Measurements from ENCODE around the gene MYEOV. TPM values are rescaled to one million over a fixed set of nuclear protein-coding genes. Genes with fewer than 3 reads are reported as not detected.

Gene MYEOV
- total and polyA plus RNA-seq, 9 of the 15 experiments (the other 6 are each of a cell fraction or from before 2014, with no cell fraction given), result 10.2 to 133 (median 32.2) TPM

DNA sequence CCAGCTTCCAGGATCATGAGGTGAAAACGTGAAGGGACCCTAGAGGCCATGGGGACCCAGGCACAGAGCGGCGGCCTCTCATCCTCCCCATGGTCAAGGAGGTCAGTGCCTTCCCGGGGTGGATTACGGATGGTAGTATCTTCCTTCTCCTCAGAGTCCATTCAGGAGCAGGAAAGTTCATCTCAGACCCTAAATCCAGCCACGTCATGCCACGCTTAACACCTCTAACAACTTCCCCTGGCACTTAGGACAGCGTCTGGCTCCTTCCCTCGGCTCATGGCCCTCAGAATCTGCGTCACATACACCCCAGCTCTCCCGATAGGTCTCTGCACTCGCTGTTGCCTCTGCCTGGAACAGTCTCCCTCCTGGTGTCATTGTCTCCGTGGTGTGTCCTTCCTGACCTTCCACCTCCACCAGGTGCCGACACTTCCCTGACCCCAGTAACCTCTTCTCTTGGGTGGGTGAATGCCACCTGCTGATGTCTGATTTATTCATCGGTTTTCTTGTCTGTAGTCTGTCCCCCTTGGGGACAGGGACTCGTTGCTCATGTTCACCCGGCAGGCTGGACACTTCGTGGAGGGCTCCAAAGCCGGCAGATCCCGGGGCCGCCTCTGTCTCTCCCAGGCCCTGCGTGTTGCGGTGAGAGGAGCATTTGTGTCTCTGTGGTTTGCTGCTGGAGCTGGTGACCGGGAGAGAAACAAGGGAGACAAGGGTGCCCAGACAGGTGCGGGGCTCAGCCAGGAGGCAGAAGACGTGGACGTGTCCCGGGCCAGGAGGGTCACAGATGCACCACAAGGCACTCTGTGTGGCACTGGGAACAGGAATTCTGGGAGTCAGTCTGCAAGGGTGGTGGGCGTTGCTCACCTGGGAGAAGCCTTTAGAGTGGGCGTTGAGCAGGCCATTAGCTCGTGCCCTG, 1.4 kb downstream of the MYEOV start:
- CTCF ChIA-PET (ENCODE audit: low intra/inter-chr PET ratio), result no interaction called here
- H3K79me2 ChIP-seq (ENCODE audit: control insufficient read depth, insufficient read depth, low read length), result peaks cover 63% of the 10 kb centered on the region
- in situ Hi-C loops (cut with MboI), result no loop called here
- H3K4me2 ChIP-seq (ENCODE audit: insufficient read depth, low read length), result peak overlapping the region; percentile 97
- H3K27me3 ChIP-seq (ENCODE audit: control insufficient read depth in 2 of 2, insufficient read depth in 2 of 2, low read length in 2 of 2), result no peaks in the 10 kb centered on the region
- H3K9me1 ChIP-seq (ENCODE audit: control insufficient read depth, insufficient read depth, low read length), result no peaks in the 10 kb centered on the region
- H3K4me3 ChIP-seq, result peak overlapping the region; percentile 69
- POLR2A ChIA-PET, result interaction anchor here (0.7 to 1.0 kb wide), 5 partner anchors 26 to 375 kb away, joined by 3 to 5 read pairs (median 3); no protein-coding TSS in a partner anchor
- peak overlapping the region; percentile 73 for H2AFZ ChIP-seq (ENCODE audit: low read depth, low read length)
- WGBS (ENCODE audit: insufficient coverage, low coverage, missing lambda C conversion rate), result 3% methylated on average over 31 of the region's 31 CpGs
- peaks cover 15% of the 10 kb centered on the region for H3K36me3 ChIP-seq (ENCODE audit: control insufficient read depth, insufficient read depth, low read length)
- peaks cover 53 to 71% of the 10 kb centered on the region in 2 experiments for H3K4me1 ChIP-seq (replicated peaks in 1 of 2; ENCODE audit: control insufficient read depth in 2 of 2, insufficient read depth in 2 of 2, low read length in 2 of 2)
- H3K9ac ChIP-seq (ENCODE audit: insufficient read depth in 1 of 2, low read depth in 2 of 2, low read length in 2 of 2), result peak overlapping the region; percentile 81 to 95
- no peaks in the 10 kb centered on the region; the same call in 1 of the 2 replicates for H4K20me1 ChIP-seq (replicated peaks; ENCODE audit: control insufficient read depth, insufficient read depth, low read length)
- H3K9me3 ChIP-seq (replicated peaks; ENCODE audit: control insufficient read depth, insufficient read depth, low read depth, low read length), result no peaks in the 10 kb centered on the region; the same call in 1 of the 2 replicates
- no TSS peak for BruUV-seq (replicated peaks)
- peak; percentile 75 for FAIRE-seq
- intact Hi-C loops (cut with micrococcal nuclease), result loop anchor here (2.0 to 10.0 kb wide), 5 partner anchors 69 to 161 kb away; no protein-coding TSS in a partner anchor
- H3K27ac ChIP-seq (ENCODE audit: extremely low read depth, low read depth, low read length), result peak overlapping the region; percentile 94
- peak in 2 of 4 experiments; percentile 52 to 74 for DNase-seq (ENCODE audit: extremely low read depth in 1 of 4, low spot score in 3 of 4)
- peak; percentile 63 for ATAC-seq
- TF ChIP-seq ARID1B (IDR thresholded peaks at IDR 0.05) (peak; percentile 21; the same call in 1 of the 2 replicates), WHSC1 (IDR thresholded peaks at IDR 0.05; ENCODE audit: low read length) (peak; percentile 35), FOXK2 (conservative IDR thresholded peaks at IDR 0.05 in 1 of 2, IDR thresholded peaks at IDR 0.05 in 1 of 2; ENCODE audit: low read depth in 2 of 2) (peak in 1 of 2 experiments; percentile 41; a peak in 1 of 4 replicates), CHD4 (IDR thresholded peaks at IDR 0.05; ENCODE audit: insufficient read depth, insufficient replicate concordance, low read depth, low read length, poor library complexity, severe bottlenecking) (no peak), FOXA3 (CRISPR knock-in tag; conservative IDR thresholded peaks at IDR 0.05 in 1 of 2, IDR thresholded peaks at IDR 0.05 in 1 of 2) (peak in 1 of 2 experiments; percentile 53; a peak in 1 of 4 replicates), HCFC1 (IDR thresholded peaks at IDR 0.05; ENCODE audit: low read depth, low read length) (peak; percentile 22; the same call in 1 of the 2 replicates), KDM5B (IDR thresholded peaks at IDR 0.05; ENCODE audit: insufficient replicate concordance, low read depth, low read length) (peak; percentile 26), ZNF766 (CRISPR knock-in tag; conservative IDR thresholded peaks at IDR 0.05) (0 out of 2 replicates have a peak, but pooled peaks have one; percentile 10), ZNF184 (CRISPR knock-in tag; IDR thresholded peaks at IDR 0.05) (no peak), CHD1 (IDR thresholded peaks at IDR 0.05; ENCODE audit: low read length) (peak; percentile 30), HNRNPL (IDR thresholded peaks at IDR 0.05; ENCODE audit: low read depth, low read length) (0 out of 2 replicates have a peak, but pooled peaks have one; percentile 54), TAF1 (IDR thresholded peaks at IDR 0.05; ENCODE audit: control insufficient read depth, extremely low read depth, insufficient read depth, low read length, severe bottlenecking) (peak; percentile 61)
- TF ChIP-seq, protein P1, sequence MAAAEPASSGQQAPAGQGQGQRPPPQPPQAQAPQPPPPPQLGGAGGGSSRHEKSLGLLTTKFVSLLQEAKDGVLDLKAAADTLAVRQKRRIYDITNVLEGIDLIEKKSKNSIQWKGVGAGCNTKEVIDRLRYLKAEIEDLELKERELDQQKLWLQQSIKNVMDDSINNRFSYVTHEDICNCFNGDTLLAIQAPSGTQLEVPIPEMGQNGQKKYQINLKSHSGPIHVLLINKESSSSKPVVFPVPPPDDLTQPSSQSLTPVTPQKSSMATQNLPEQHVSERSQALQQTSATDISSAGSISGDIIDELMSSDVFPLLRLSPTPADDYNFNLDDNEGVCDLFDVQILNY (CRISPR knock-in tag; IDR thresholded peaks at IDR 0.05), result 0 out of 2 replicates have a peak, but pooled peaks have one; percentile 16
- TF ChIP-seq, protein P2, sequence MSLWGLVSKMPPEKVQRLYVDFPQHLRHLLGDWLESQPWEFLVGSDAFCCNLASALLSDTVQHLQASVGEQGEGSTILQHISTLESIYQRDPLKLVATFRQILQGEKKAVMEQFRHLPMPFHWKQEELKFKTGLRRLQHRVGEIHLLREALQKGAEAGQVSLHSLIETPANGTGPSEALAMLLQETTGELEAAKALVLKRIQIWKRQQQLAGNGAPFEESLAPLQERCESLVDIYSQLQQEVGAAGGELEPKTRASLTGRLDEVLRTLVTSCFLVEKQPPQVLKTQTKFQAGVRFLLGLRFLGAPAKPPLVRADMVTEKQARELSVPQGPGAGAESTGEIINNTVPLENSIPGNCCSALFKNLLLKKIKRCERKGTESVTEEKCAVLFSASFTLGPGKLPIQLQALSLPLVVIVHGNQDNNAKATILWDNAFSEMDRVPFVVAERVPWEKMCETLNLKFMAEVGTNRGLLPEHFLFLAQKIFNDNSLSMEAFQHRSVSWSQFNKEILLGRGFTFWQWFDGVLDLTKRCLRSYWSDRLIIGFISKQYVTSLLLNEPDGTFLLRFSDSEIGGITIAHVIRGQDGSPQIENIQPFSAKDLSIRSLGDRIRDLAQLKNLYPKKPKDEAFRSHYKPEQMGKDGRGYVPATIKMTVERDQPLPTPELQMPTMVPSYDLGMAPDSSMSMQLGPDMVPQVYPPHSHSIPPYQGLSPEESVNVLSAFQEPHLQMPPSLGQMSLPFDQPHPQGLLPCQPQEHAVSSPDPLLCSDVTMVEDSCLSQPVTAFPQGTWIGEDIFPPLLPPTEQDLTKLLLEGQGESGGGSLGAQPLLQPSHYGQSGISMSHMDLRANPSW (CRISPR knock-in tag; IDR thresholded peaks at IDR 0.05), result 0 out of 2 replicates have a peak, but pooled peaks have one; percentile 69

All from K562 (cell line).